T-cell (primary cell): ENCODE results near the gene CDC42SE2. TPM values are rescaled to one million over a fixed set of nuclear protein-coding genes. Genes with fewer than 3 reads are reported as not detected.

Source experiments
- ATAC-seq, 4 experiments: fragments of 200-7000 bp in 3 of 4; fragments of 150-1000 bp in 1 of 4; cut with Tn5 transposase; replicated peaks in 1 of 4; 1 replicate in 3 of 4; 2 replicates in 1 of 4; pipeline ENCODE4 v1.10.0; 2021; ENCODE audit warnings: moderate library complexity in 3 of 4, mild to moderate bottlenecking in 2 of 4, moderate number of reproducible peaks in 1 of 4
- CTCF ChIA-PET, 2 donors: fragments of 300-600 bp; sonication (Branson Sonifier 250); formaldehyde crosslinking; loops; one replicate each; lab custom pipeline; 2022; ENCODE audit warnings: antibody characterized with exemption in 2 of 2; lab: Charles Lee
- POLR2A ChIA-PET, 2 donors: fragments of 300-600 bp; sonication (Branson Sonifier 250); formaldehyde crosslinking; loops; one replicate each; lab custom pipeline; 2022; ENCODE audit warnings: antibody characterized with exemption in 2 of 2; lab: Charles Lee
- DNase-seq, 35 experiments: peaks; one replicate each; pipeline versions ENCODE4 v3.0.0 to v3.0.0-alpha.2; 2013 to 2023
- H3K27ac ChIP-seq: one replicate; pipeline ENCODE4 v1.5.1; 2013; ENCODE audit warnings: low read length
- H3K27me3 ChIP-seq, 2 experiments: replicated peaks in 1 of 2; 1 replicate in 1 of 2; 2 replicates in 1 of 2; pipeline versions ENCODE4 v1.6.1 to v1.7.0; 2013; ENCODE audit warnings: low read length in 1 of 2, mixed read lengths in 1 of 2; ENCODE audit not compliant: control insufficient read depth in 2 of 2, insufficient read depth in 2 of 2; ENCODE audit errors: extremely low read depth in 1 of 2
- H3K36me3 ChIP-seq, 2 donors: 1 replicate in 1 of 2; 2 replicates in 1 of 2; pipeline versions ENCODE4 v1.6.1 to v1.7.0; 2013; ENCODE audit warnings: low read length in 1 of 2; ENCODE audit not compliant: control insufficient read depth in 2 of 2, insufficient read depth in 1 of 2; ENCODE audit errors: extremely low read depth in 1 of 2
- H3K4me1 ChIP-seq, 2 experiments: 1 replicate in 1 of 2; 2 replicates in 1 of 2; pipeline versions ENCODE4 v1.6.1 to v1.7.0; 2013; ENCODE audit warnings: low read length in 2 of 2, mixed read lengths in 1 of 2; ENCODE audit not compliant: insufficient read depth in 2 of 2, control insufficient read depth in 1 of 2; ENCODE audit errors: extremely low read depth in 1 of 2
- H3K4me3 ChIP-seq, 2 donors: 1 replicate in 1 of 2; 2 replicates in 1 of 2; pipeline versions ENCODE4 v1.5.1 to v1.7.0; 2013; ENCODE audit warnings: mild to moderate bottlenecking in 2 of 2, low read length in 1 of 2, moderate library complexity in 1 of 2; ENCODE audit not compliant: control insufficient read depth in 1 of 2; ENCODE audit errors: extremely low read depth in 1 of 2
- H3K9me3 ChIP-seq: 2 replicates; pipeline ENCODE4 v1.7.0; 2013
- H3K27ac Mint-ChIP-seq, 2 donors: one replicate each; pipeline ENCODE4 v1.8.0; 2020 to 2021; ENCODE audit warnings: mild to moderate bottlenecking in 2 of 2, mixed read lengths in 2 of 2
- H3K27me3 Mint-ChIP-seq, 2 donors: one replicate each; pipeline ENCODE4 v1.8.0; 2021 to 2022; ENCODE audit warnings: mixed read lengths in 2 of 2
- H3K36me3 Mint-ChIP-seq: one replicate; pipeline ENCODE4 v1.8.0; 2021; ENCODE audit warnings: mixed read lengths
- H3K4me1 Mint-ChIP-seq, 3 donors: one replicate each; pipeline ENCODE4 v1.8.0; 2020 to 2022; ENCODE audit warnings: mixed read lengths in 3 of 3, mild to moderate bottlenecking in 1 of 3
- H3K4me3 Mint-ChIP-seq, 3 donors: one replicate each; pipeline ENCODE4 v1.8.0; 2020 to 2022; ENCODE audit warnings: mild to moderate bottlenecking in 3 of 3, mixed read lengths in 3 of 3, moderate library complexity in 3 of 3
- H3K9me3 Mint-ChIP-seq, 3 donors: one replicate each; pipeline ENCODE4 v1.8.0; 2020 to 2022; ENCODE audit warnings: mixed read lengths in 3 of 3
- WGBS: methylation state at CpG from one replicate; pipeline ENCODE4 v1.1.5; 2013; ENCODE audit warnings: missing lambda C conversion rate; ENCODE audit not compliant: insufficient coverage; 5-methylcytosine and 5-hydroxymethylcytosine counted together
- total RNA-seq, 35 experiments: library from RNA in 6 of 35; stranded (reverse) in 6 of 35; fragments of 120-200 nt in 1 of 35; gene quantifications; one replicate each; pipeline versions ENCODE4 v1.2.1 to v1.2.4 and lab custom pipeline; 2013 to 2026

Gene CDC42SE2
- total RNA-seq, 5 donors from 2014 or later (not counting 1 experiment from before 2014, with no cell fraction given) = 229 to 259 (median 238) TPM

DNA sequence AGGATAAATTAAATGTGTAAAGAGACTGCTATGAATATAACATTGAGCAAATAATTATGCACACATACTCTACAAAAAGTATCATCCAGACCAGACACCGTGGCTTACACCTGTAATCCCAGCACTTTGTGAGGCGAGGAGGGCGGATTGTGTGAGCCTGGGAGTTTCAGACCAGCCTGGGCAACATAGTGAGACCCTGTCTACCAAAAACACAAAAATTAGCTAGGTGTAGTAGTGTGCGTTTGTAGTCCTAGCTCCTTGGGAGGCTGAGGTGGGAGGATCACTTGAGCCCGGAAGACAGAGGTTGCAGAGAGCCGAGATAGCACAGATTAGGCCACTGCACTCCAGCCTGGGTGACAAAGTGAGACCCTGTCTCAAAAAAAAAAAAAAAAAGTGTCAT, 2.4 kb upstream of the CDC42SE2 start:
- no peak overlapping the region for H3K27ac ChIP-seq
- H3K27me3 ChIP-seq = no peaks in the 10 kb centered on the region
- ATAC-seq = no peak
- DNase-seq = no peak
- H3K9me3 ChIP-seq = no peaks in the 10 kb centered on the region
- Mint-ChIP-seq H3K36me3 (peaks cover 21% of the 10 kb centered on the region), H3K9me3 (no peaks in the 10 kb centered on the region), H3K4me3 (no peak overlapping the region), H3K4me1 (peaks cover 57 to 71% (median 63%) of the 10 kb centered on the region in 3 donors), H3K27ac (peak overlapping the region; percentile 71 to 84), H3K27me3 (no peaks in the 10 kb centered on the region)
- WGBS = 82% methylated on average over 2 of the region's 6 CpGs
- H3K36me3 ChIP-seq = peaks cover 0 to 9% of the 10 kb centered on the region in 2 donors
- CTCF ChIA-PET = interaction anchor here (0.6 to 2.2 kb wide), 9 partner anchors 9 to 179 kb away, joined by 3 to 11 read pairs (median 5); no protein-coding TSS in a partner anchor
- H3K4me1 ChIP-seq = peaks cover 40 to 44% of the 10 kb centered on the region in 2 experiments
- H3K4me3 ChIP-seq = no peak overlapping the region
- POLR2A ChIA-PET = interaction anchor here (0.5 to 6.7 kb wide), 7 partner anchors 9 to 297 kb away, joined by 4 to 91 read pairs (median 8); no protein-coding TSS in a partner anchor

DNA sequence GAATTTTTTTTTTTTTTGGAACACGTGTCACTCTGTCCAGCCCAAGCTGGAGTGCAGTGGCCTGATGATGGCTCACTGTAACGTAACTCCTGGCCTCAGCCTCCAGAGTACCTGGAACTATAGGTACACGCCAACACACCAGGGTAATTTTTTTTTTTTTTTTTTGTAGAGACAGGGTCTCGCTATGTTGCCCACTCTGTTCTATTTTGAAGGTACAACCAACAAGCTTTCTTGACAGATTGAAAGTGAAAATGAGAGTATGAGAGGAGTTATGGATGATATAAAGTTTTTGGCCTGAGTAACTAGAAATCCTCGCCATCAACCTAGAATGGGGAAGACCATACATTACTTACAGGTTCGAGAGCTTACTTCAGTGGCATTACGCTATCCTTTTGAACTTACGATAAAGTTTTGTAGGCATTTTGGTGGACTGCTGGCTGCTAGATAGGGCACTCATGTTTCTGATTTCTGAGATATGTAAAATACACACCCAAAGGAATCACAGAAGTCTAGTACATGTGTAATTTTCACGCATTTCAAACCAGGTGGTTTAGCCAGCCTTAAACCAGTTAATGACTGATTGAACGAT, 806 bp upstream of the CDC42SE2 start:
- peaks cover 35 to 37% of the 10 kb centered on the region in 2 experiments for H3K4me1 ChIP-seq
- Mint-ChIP-seq H3K9me3 (no peaks in the 10 kb centered on the region), H3K4me3 (peak overlapping the region; percentile 85 to 89 (median 85)), H3K36me3 (peaks cover 24% of the 10 kb centered on the region), H3K27ac (peak overlapping the region; percentile 92 to 94), H3K4me1 (peaks cover 45 to 67% (median 56%) of the 10 kb centered on the region in 3 donors), H3K27me3 (no peaks in the 10 kb centered on the region)
- H3K36me3 ChIP-seq = peaks cover 0 to 5% of the 10 kb centered on the region in 2 donors
- no peaks in the 10 kb centered on the region for H3K9me3 ChIP-seq
- POLR2A ChIA-PET = interaction anchor here (0.5 to 6.7 kb wide), 16 partner anchors 11 to 284 kb away, joined by 3 to 91 read pairs (median 4); no protein-coding TSS in a partner anchor
- peak in 1 of 35 experiments; percentile 56 for DNase-seq
- no peaks in the 10 kb centered on the region for H3K27me3 ChIP-seq
- H3K27ac ChIP-seq = peak overlapping the region; percentile 95
- WGBS = 43% methylated on average over 1 of the region's 10 CpGs
- peak in 3 of 4 experiments; percentile 2 to 5 (median 2) for ATAC-seq
- peak overlapping the region; percentile 46 to 85 for H3K4me3 ChIP-seq
- CTCF ChIA-PET = interaction anchor here (0.6 to 2.2 kb wide), 7 partner anchors 9 to 149 kb away, joined by 3 to 9 read pairs (median 5); no protein-coding TSS in a partner anchor

DNA sequence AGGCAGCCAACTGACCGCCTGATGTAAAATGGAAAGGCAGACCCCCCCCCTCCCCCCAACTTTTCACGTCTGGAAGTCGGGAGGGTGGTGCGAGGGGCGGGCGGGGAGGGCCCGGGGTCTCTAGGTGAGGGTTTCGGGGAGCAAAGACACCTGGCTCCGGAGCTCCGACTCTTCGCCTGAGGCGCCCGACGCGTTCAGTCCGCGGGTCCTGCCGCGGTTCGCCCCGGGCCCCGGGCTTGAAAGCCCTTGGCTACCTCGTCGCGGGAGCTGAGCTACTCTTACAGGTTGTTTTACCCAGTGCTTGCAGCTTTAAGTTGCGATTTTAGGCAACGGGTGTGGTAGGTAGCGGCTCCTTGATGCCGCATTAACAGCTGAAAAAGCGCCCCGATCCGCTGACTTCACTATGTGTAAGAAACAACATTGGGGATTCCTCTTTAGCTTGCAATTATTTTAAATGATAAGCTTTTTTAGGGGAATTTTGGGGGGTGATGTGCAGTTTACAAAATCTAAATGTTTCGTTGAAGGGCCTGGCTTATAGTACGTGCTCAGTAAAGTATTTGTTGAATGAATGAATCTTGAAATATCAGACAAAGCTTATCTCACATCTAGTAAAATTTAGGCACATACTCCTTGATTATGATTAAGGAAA, 722 bp downstream of the CDC42SE2 start:
- peak; percentile 7 to 21 (median 17) for ATAC-seq
- no peaks in the 10 kb centered on the region for H3K36me3 ChIP-seq
- 0% methylated on average over 20 of the region's 34 CpGs for WGBS
- peak in 30 of 35 experiments; percentile 22 to 71 (median 48) for DNase-seq
- Mint-ChIP-seq H3K27ac (peak overlapping the region; percentile 91), H3K36me3 (peaks cover 13% of the 10 kb centered on the region), H3K9me3 (no peaks in the 10 kb centered on the region), H3K4me3 (peak overlapping the region; percentile 85 to 94 (median 91)), H3K27me3 (no peaks in the 10 kb centered on the region), H3K4me1 (peaks cover 45 to 58% (median 56%) of the 10 kb centered on the region in 3 donors)
- peak overlapping the region; percentile 83 for H3K27ac ChIP-seq
- H3K4me1 ChIP-seq = peaks cover 31 to 43% of the 10 kb centered on the region in 2 experiments
- no peaks in the 10 kb centered on the region for H3K9me3 ChIP-seq
- peak overlapping the region; percentile 85 to 96 for H3K4me3 ChIP-seq
- ChIA-PET POLR2A (interaction anchor here (0.6 to 6.7 kb wide), 32 partner anchors 10 to 150 kb away, joined by 3 to 91 read pairs (median 5); partner anchors contain the start of gene HINT1 (in 1 of the 2)), CTCF (interaction anchor here (0.5 to 3.6 kb wide), 29 partner anchors 10 to 150 kb away, joined by 3 to 39 read pairs (median 4); partner anchors contain the start of gene HINT1 (in 2 of the 2))
- no peaks in the 10 kb centered on the region for H3K27me3 ChIP-seq

DNA sequence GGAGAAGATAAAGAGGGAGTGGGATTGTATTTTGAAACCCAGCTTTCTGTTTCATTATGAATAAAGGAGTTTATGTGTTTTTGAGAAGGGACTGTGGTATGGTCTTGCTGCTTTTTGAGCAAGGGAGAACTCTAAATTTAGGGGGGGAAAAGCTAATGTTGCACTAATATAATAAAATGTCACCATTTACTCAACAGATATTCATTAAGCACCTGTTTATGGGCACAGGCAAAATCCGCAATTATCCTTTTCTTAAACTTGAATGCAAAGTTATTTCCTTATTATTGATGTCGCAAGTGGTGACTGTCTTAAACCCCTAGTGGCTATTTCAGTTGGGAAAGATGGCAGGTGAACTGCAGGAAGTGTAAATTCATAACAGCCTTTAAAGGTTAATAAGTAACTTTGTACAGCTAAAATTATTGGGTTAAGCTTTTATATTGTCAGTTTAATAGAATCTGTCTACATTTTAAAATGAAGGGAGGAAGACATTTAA, 1.5 kb downstream of the CDC42SE2 start:
- ChIA-PET CTCF (interaction anchor here (0.6 to 3.6 kb wide), 39 partner anchors 9 to 153 kb away, joined by 3 to 39 read pairs (median 4); partner anchors contain the start of gene HINT1 (in 2 of the 2)), POLR2A (interaction anchor here (0.6 to 6.7 kb wide), 40 partner anchors 9 to 282 kb away, joined by 3 to 91 read pairs (median 6); partner anchors contain the start of gene HINT1 (in 1 of the 2))
- H3K36me3 Mint-ChIP-seq = peaks cover 13% of the 10 kb centered on the region
- no peaks in the 10 kb centered on the region for H3K9me3 Mint-ChIP-seq
- H3K4me1 ChIP-seq = peaks cover 36 to 47% of the 10 kb centered on the region in 2 experiments
- H3K4me3 Mint-ChIP-seq = peak overlapping the region; percentile 85 to 94 (median 91)
- H3K4me1 Mint-ChIP-seq = peaks cover 46 to 58% (median 55%) of the 10 kb centered on the region in 3 donors
- peak overlapping the region; percentile 85 to 96 for H3K4me3 ChIP-seq
- H3K27me3 ChIP-seq = no peaks in the 10 kb centered on the region
- no peaks in the 10 kb centered on the region for H3K27me3 Mint-ChIP-seq
- no CpG with 5 or more reads among the region's 2 CpGs for WGBS
- peak overlapping the region; percentile 83 for H3K27ac ChIP-seq
- no peaks in the 10 kb centered on the region for H3K9me3 ChIP-seq
- DNase-seq (peak in 1 of 35 experiments; percentile 69), ATAC-seq (no peak)
- peak overlapping the region; percentile 91 for H3K27ac Mint-ChIP-seq
- no peaks in the 10 kb centered on the region for H3K36me3 ChIP-seq

DNA sequence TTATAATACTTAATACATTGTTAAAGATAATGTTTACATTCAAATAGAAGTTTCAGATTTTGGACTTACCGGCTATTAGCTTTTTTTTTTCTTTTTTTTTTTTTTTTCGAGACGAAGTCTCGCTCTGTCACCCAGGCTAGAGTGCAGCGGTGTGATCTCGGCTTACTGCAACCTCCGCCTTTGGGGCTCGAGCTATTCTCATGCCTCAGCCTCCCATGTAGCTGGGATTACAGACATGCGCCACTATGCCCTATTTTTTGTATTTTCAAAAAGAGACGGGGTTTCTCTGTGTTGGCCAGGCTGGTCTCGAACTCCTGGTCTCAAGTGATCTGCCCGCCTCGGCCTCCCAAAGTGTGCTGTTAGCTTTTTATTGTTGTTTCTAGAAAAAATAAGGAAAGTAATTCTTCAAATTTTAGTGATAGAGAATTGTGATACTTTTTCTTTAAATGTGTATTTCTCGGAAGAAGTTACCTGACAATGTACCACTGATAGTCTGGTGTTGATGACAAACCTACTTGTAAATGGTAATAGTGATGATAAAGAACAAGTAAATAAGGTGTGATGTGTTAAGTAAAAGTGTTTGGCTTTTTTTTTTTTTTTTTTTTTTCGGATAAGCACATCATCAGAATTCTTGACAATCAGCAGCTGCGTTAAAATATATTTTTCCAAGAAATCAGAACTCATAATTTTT, 2.7 kb downstream of the CDC42SE2 start:
- Mint-ChIP-seq H3K27me3 (no peaks in the 10 kb centered on the region), H3K36me3 (peaks cover 16% of the 10 kb centered on the region), H3K9me3 (no peaks in the 10 kb centered on the region), H3K27ac (peak overlapping the region; percentile 92 to 95), H3K4me1 (peaks cover 49 to 63% (median 59%) of the 10 kb centered on the region in 3 donors), H3K4me3 (peak overlapping the region; percentile 85 to 92 (median 88))
- DNase-seq = peak in 30 of 35 experiments; percentile 24 to 60 (median 48)
- H3K9me3 ChIP-seq = no peaks in the 10 kb centered on the region
- peak overlapping the region; percentile 83 for H3K27ac ChIP-seq
- H3K4me1 ChIP-seq = peaks cover 45 to 48% of the 10 kb centered on the region in 2 experiments
- 2% methylated on average over 9 of the region's 16 CpGs for WGBS
- ATAC-seq = no peak
- H3K4me3 ChIP-seq = peak overlapping the region; percentile 85 to 96
- ChIA-PET POLR2A (interaction anchor here (0.6 to 6.7 kb wide), 32 partner anchors 8 to 257 kb away, joined by 3 to 91 read pairs (median 10); no protein-coding TSS in a partner anchor), CTCF (interaction anchor here (0.6 to 3.6 kb wide), 32 partner anchors 8 to 153 kb away, joined by 3 to 39 read pairs (median 5); partner anchors contain the start of gene HINT1 (in 1 of the 2))
- H3K27me3 ChIP-seq = no peaks in the 10 kb centered on the region
- H3K36me3 ChIP-seq = no peaks in the 10 kb centered on the region
